ENCODE data around the gene PPM1L. TPM values are rescaled to one million over a fixed set of nuclear protein-coding genes. Genes with fewer than 3 reads are reported as not detected.

The PPM1L gene
- total RNA-seq, 1 donor from 2014 or later, result 5.8 TPM

GRCh38 chr3:161072751-161073150, 316.7 kb downstream of the PPM1L start:
- no peaks in the 10 kb centered on the region for H3K9me3 Mint-ChIP-seq
- H3K27ac Mint-ChIP-seq, result peak overlapping the region; percentile 46
- no peaks in the 10 kb centered on the region for H3K27me3 Mint-ChIP-seq
- intact Hi-C loops (cut with micrococcal nuclease), result no loop called here
- ATAC-seq (ENCODE audit: low read depth), result no peak
- TF ChIP-seq, protein P1, sequence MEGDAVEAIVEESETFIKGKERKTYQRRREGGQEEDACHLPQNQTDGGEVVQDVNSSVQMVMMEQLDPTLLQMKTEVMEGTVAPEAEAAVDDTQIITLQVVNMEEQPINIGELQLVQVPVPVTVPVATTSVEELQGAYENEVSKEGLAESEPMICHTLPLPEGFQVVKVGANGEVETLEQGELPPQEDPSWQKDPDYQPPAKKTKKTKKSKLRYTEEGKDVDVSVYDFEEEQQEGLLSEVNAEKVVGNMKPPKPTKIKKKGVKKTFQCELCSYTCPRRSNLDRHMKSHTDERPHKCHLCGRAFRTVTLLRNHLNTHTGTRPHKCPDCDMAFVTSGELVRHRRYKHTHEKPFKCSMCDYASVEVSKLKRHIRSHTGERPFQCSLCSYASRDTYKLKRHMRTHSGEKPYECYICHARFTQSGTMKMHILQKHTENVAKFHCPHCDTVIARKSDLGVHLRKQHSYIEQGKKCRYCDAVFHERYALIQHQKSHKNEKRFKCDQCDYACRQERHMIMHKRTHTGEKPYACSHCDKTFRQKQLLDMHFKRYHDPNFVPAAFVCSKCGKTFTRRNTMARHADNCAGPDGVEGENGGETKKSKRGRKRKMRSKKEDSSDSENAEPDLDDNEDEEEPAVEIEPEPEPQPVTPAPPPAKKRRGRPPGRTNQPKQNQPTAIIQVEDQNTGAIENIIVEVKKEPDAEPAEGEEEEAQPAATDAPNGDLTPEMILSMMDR (IDR thresholded peaks at IDR 0.05), result no peak
- no peaks in the 10 kb centered on the region for H3K36me3 Mint-ChIP-seq (ENCODE audit: low read depth)
- ChIA-PET CTCF (no interaction called here), POLR2A (no interaction called here)
- H3K4me1 Mint-ChIP-seq, result peaks cover 34% of the 10 kb centered on the region
- DNase-seq, result no peak
- H3K4me3 Mint-ChIP-seq, result no peak overlapping the region

DNA sequence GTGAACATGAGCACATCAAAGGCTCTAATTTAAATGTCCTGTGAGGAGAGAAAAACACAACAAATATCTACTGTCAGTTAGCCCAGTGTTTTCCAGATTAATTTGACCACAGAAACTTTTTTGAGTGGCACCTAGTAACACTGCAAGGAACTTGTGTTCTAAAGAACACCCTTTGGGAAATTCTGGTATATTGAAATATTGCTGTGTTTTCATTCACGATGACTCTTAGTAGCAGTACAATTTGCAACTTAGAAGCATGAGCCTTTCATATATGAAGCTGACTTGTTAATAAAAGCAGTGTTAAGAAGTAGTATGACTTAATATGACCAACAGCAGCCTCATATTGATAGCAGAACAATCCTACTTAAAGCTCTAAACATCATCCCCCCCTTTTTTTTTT, 317.1 kb downstream of the PPM1L start:
- POLR2A ChIA-PET, result no interaction called here
- no peaks in the 10 kb centered on the region for H3K9me3 Mint-ChIP-seq
- no peak for DNase-seq
- no peak for ATAC-seq (ENCODE audit: low read depth)
- CTCF ChIA-PET, result no interaction called here
- intact Hi-C loops (cut with micrococcal nuclease), result no loop called here
- no peaks in the 10 kb centered on the region for H3K36me3 Mint-ChIP-seq (ENCODE audit: low read depth)
- no peak overlapping the region for H3K27ac Mint-ChIP-seq
- no peak overlapping the region for H3K4me3 Mint-ChIP-seq
- no peaks in the 10 kb centered on the region for H3K27me3 Mint-ChIP-seq
- H3K4me1 Mint-ChIP-seq, result peaks cover 32% of the 10 kb centered on the region
- TF ChIP-seq, protein P1 (IDR thresholded peaks at IDR 0.05), result no peak

DNA sequence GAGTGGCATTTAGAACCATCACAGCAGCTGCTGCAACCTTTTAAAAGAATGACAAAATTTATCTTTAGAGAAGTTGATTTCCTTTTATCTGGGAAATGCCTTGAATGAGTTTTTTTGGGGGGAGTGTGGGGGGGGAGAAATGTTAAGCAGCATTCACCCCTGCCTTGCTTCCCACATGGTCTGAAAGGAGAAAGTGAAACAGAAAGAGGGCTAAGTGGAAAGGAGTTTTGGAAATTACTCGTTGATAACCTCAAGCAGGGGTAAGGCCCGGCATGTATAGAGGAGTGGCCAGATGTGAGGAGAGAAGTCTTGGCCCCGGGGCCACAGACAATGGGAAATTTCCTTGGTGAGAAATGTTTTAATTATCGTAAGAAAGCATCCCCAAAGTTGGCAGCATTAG, 325.6 kb downstream of the PPM1L start:
- no peaks in the 10 kb centered on the region for H3K36me3 Mint-ChIP-seq (ENCODE audit: low read depth)
- peaks cover 19% of the 10 kb centered on the region for H3K4me1 Mint-ChIP-seq
- no peaks in the 10 kb centered on the region for H3K9me3 Mint-ChIP-seq
- no peak for DNase-seq
- intact Hi-C loops (cut with micrococcal nuclease), result no loop called here
- ATAC-seq (ENCODE audit: low read depth), result no peak
- POLR2A ChIA-PET, result interaction anchor here (0.6 kb wide), 1 partner anchor 157 kb away, joined by 3 read pairs; no protein-coding TSS in a partner anchor
- TF ChIP-seq, protein P1 (IDR thresholded peaks at IDR 0.05), result no peak
- H3K4me3 Mint-ChIP-seq, result no peak overlapping the region
- H3K27me3 Mint-ChIP-seq, result no peaks in the 10 kb centered on the region
- no peak overlapping the region for H3K27ac Mint-ChIP-seq
- CTCF ChIA-PET, result no interaction called here

- Mint-ChIP-seq H3K36me3 (ENCODE audit: low read depth) (no peaks in the 10 kb centered on the region), H3K9me3 (no peaks in the 10 kb centered on the region), H3K4me1 (peaks cover 19% of the 10 kb centered on the region), H3K27ac (no peak overlapping the region), H3K27me3 (no peaks in the 10 kb centered on the region), H3K4me3 (no peak overlapping the region)
- intact Hi-C loops (cut with micrococcal nuclease), result no loop called here
- ATAC-seq (ENCODE audit: low read depth) (no peak), DNase-seq (no peak)
- CTCF ChIA-PET, result no interaction called here
- TF ChIP-seq, protein P1 (IDR thresholded peaks at IDR 0.05), result no peak
- POLR2A ChIA-PET, result no interaction called here
These were observed 326.0 kb downstream of the PPM1L start for GRCh38 chr3:161082063-161082462.

DNA sequence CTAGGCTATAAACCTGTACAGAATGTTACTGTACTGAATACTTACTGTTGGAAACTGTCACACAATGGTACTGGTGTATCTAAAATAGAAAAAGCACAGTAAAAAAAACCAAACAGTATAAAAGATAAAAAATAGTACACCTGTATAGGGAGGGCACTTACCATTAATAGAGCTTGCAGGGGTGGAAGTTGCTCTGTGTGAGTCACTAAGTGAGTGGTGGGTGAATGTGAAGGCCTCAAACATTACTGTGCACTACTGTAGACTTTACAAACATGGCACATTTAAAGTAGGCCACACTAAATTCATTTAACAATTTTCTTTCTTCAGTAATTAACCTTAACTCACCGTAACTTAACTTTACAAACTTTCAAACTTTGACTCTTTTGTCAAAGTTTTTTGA, 327.1 kb downstream of the PPM1L start:
- no peak for ATAC-seq (ENCODE audit: low read depth)
- TF ChIP-seq, protein P1 (IDR thresholded peaks at IDR 0.05), result no peak
- Mint-ChIP-seq H3K9me3 (no peaks in the 10 kb centered on the region), H3K4me3 (no peak overlapping the region), H3K36me3 (ENCODE audit: low read depth) (no peaks in the 10 kb centered on the region), H3K4me1 (peaks cover 15% of the 10 kb centered on the region), H3K27ac (no peak overlapping the region), H3K27me3 (no peaks in the 10 kb centered on the region)
- ChIA-PET CTCF (no interaction called here), POLR2A (no interaction called here)
- no peak for DNase-seq
- intact Hi-C loops (cut with micrococcal nuclease), result no loop called here

All from activated B cell treated with CpG ODN at 0.5 μM for 24 hours (primary cell).